ENCODE measurements around the gene PIP5K1C.

DNA sequence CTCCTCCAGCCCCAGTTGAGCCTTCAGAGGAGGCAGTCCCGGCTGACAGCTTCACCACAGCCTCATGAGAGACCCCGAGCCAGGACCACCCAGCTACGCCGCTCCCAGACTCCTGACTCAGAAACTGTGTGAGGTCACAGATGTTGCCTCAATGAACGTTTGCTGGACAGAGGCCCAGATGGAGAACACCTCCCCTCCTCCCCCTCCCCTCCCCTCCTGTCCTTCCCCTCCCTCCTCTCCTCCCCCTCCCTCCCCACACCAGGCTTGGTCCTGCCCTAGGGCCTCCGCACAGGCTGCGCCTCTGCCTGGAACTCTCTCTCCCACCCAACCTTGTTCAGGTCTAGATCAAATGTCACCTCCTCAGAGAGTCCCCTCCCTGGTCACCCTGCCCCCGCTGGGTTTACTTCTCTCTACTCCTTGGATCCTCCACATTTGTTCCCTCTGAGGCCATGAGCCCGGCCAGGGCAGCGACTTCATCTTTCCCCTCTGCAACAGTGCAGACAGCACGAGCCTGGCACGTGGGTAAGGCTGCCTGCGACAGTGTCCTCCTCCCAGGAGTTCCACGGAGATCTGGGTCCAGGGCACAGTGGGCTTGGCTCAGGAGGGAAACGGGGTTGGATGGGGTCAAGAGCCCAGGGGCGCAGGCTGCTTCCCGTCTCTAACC, 17.4 kb downstream of the PIP5K1C start:
- TF ChIP-seq, protein P1, sequence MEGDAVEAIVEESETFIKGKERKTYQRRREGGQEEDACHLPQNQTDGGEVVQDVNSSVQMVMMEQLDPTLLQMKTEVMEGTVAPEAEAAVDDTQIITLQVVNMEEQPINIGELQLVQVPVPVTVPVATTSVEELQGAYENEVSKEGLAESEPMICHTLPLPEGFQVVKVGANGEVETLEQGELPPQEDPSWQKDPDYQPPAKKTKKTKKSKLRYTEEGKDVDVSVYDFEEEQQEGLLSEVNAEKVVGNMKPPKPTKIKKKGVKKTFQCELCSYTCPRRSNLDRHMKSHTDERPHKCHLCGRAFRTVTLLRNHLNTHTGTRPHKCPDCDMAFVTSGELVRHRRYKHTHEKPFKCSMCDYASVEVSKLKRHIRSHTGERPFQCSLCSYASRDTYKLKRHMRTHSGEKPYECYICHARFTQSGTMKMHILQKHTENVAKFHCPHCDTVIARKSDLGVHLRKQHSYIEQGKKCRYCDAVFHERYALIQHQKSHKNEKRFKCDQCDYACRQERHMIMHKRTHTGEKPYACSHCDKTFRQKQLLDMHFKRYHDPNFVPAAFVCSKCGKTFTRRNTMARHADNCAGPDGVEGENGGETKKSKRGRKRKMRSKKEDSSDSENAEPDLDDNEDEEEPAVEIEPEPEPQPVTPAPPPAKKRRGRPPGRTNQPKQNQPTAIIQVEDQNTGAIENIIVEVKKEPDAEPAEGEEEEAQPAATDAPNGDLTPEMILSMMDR (IDR thresholded peaks at IDR 0.05): no peak
- no peak for TF ChIP-seq POLR2A (IDR thresholded peaks at IDR 0.05)

All from esophagus squamous epithelium (tissue), 4 donors.